Superior temporal gyrus (tissue), 1 donor: ENCODE results near the gene GSDMA.

Experiments
- DNase-seq: peaks from one replicate; pipeline ENCODE4 v3.0.0-alpha.2; 2016; ENCODE audit errors: extremely low spot score

Gene GSDMA

DNA sequence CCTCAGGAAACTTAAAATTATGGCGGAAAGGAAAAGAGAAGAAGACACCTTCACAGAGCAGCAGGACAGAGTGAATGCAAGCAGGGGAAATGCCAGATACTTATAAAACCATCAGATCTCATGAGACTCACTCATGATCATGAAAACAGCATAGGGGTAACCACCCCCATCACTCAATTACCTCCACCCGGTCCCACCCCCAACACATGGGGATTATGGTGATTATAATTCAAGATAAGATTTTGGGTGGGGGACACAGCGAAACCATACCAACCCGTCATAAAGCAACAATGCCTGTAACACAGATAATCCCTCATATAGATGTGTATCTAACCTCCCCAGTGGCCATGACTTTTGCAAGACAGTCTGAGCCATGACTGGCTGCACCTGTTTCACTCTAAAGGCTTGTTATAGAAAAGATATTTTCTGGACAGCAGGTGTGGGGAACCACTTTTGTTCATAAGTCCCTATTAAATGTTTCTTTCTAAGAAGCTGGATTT lies 7.0 kb upstream of the GSDMA start:
- no peak for DNase-seq

DNA sequence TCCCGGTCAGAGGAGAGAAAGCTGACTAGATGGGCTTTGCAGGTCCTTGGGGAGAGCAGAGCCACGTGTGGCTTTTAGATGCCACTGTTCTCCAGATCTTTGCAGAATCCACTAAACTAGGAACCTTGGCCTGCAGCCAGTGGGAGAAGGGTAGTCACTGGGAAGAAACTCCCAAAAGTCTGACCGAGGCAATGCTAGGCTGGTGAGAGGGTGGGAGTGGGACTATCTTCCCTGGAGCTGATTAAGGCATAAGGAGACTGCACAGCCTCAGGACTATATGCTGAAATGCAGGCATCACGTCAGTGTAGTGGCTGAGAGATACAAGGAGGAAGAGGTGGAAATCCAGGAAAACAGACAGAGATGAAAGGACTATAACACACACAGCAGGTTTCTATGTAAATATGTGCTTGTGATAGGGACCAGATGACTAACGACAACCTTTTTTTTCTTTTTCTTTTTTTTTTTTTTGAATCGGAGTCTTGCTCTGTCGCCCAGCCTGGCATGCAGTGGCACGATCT lies 2.2 kb upstream of the GSDMA start:
- no peak for DNase-seq

DNA sequence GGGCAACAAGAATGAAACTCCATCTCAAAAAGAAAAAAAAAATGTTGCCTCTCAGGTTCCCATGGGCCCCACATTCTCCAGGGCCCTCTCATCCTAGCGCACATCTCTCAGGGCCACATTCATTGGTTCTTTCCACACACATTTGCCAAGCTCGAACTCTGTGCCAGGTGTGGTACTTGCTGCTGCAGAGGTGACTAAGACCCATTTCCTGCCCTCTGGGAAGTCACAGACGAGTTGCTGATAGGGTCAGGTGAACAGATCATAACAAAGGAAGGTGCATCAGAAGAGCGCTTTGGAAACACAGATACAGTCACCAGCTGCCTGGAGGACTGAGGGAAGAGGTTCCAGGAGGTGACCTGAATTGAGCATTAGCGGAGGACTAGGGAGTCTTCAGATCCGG lies 1.0 kb downstream of the GSDMA start:
- DNase-seq, result no peak

- no peak for DNase-seq
Observed at GRCh38 chr17:39965017-39965699, 2.4 kb downstream of the GSDMA start.

GRCh38 chr17:39966771-39967170 lies 4.0 kb downstream of the GSDMA start:
- DNase-seq, result no peak

DNA sequence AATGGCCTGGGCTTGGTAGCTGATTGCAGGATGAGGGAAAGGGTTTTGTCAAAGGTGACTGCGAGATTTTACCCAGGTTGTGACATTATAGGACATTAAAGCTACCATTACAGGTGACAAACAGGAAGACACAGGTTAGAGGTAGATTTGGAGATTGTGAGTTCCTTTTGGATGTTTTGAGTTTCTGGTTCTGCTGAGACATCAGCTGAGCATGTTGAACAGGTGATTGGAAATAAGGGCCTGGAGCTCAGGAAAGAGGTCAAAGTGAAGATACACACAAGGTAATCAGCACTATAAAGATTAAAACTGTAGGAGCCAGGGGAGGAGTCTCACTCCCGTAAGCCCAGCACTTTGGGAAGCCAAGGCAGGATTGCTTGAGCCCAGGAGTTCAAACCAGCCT lies 6.0 kb downstream of the GSDMA start:
- DNase-seq, result no peak

- DNase-seq, result no peak
Observed at GRCh38 chr17:39969375-39969774, 6.6 kb downstream of the GSDMA start.

DNA sequence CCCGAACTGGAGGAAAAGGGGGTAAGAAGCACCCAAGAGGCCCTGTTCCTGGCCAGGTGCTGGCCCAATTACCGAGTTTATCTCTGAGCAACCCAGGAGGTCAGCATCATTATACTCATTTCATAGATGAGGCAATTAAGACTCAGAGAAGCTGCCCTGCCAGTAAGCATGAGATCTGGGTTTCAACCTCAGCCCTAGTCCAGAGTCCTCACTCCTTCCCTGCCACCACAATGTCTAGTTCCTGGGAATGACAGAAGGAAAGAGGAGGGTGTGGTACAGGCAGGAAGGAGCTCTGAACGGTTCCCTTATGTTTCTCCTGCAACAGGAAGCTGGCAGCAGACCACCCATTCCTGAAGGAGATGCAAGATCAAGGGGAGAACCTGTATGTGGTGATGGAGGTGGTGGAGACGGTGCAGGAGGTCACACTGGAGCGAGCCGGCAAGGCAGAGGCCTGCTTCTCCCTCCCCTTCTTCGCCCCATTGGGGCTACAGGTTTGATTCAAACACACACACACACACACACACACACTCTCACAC lies 7.4 kb downstream of the GSDMA start:
- DNase-seq, result no peak

DNA sequence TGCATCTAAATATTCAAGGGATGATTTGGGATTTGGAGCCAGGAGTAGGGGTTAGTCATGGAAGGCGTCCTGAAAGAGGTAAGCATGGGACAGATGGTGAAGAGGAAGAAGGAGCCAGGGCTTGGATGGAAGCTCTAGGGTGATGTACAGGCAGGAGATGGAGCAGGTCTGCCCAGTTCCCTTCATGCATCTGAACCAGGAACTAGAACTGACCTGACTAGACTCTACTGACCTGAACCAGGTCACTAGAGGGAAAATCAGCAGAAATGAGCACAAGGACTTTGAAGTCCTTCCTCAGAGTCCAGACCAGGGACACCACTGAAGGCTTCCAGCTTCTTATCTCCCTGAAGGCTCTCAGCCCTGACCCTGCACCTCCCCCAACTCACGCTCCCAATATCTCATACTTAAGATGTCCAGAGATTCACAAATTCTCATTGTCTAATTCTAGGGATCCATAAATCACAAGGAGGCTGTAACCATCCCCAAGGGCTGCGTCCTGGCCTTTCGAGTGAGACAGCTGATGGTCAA lies 8.3 kb downstream of the GSDMA start:
- DNase-seq, result no peak

GRCh38 chr17:39972271-39972670 lies 9.5 kb downstream of the GSDMA start:
- DNase-seq, result no peak

- DNase-seq, result no peak
Observed at GRCh38 chr17:39973496-39973895, 10.7 kb downstream of the GSDMA start.

- DNase-seq, result no peak
Observed at GRCh38 chr17:39974433-39974832, 11.6 kb downstream of the GSDMA start.

- DNase-seq, result no peak
Observed at GRCh38 chr17:39975801-39976200, 13.0 kb downstream of the GSDMA start.

DNA sequence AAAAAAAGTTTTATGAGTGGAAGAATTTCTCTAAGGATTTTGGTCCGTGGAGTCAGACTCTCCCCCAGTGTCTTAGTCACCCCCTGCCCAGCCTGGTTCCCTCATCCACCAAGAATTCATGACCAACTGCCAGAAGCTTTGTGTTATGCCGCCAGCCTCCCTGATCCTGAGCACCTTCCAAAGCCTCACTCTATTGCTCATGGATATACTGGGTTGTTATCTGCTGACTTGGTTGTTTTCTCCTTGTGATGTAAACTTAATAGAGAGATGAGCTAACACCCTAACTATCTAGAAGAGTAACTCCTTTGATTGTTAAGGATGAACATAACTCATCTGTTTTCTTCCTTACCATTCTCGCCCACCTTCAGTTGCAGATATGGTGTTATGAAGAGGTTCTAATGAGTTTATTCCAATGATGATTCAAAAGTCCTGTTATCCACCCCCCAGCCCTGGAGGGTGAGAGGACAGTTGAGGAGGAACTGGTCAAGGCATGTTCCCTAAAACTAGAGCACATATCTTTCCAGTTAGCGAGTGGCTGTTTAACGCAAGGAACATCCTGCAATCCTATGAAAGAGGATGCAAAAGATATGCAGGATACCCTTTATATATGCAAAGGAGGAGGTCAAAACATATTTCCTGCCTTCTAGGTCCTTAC lies 16.3 kb downstream of the GSDMA start:
- no peak for DNase-seq

GRCh38 chr17:39979893-39980350 lies 17.1 kb downstream of the GSDMA start:
- DNase-seq, result no peak

- DNase-seq, result peak; percentile 100
Observed at GRCh38 chr17:39980351-39981206, 17.8 kb downstream of the GSDMA start, which contains the start of gene PSMD3. Gene PSMD3, plus strand, starts transcription at chr17:39980807. Its CDS starts 164 bp downstream, at chr17:39980971.

- no peak for DNase-seq
Observed at GRCh38 chr17:39981207-39981741, 18.5 kb downstream of the GSDMA start.

GRCh38 chr17:39981766-39982375 lies 19.1 kb downstream of the GSDMA start:
- no peak for DNase-seq

GRCh38 chr17:39988206-39988810 lies 25.5 kb downstream of the GSDMA start:
- no peak for DNase-seq

DNA sequence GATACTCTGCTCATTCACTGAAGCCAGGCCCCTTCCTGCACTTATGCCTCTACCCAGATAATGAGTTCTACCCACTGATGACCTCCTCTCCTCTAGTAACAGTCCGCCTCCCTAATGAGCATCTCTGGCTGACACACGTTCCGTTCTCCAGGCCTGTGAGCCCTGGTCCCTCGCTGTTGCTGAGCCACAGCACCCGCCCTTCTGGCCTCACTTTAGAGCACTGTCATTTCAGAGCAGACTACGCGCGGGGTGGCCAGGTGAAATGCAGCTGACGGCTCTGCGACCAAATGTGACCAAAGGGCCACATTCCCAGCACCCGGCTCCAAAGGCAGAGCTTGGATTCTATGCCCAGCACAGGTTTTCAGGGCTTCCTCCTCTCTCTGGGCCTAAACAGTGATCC lies 31.6 kb downstream of the GSDMA start:
- DNase-seq, result no peak
